Measurements from ENCODE around the gene PGM2.
A peak's percentile ranks its signal among the peaks of the same experiment; 100 is the strongest.
"Not testable (repeated sequence)": the region's sequence is repeated elsewhere in the genome, so short reads cannot be mapped to it uniquely, and the experiment has no call there.

The PGM2 gene

GRCh38 chr4:37820458-37820857, 6.0 kb upstream of the PGM2 start:
- not testable (repeated sequence) for DNase-seq

- DNase-seq, result peak; percentile 55
Measured at GRCh38 chr4:37821953-37822605, 4.4 kb upstream of the PGM2 start.

- not testable (repeated sequence) for DNase-seq
Measured at GRCh38 chr4:37825501-37825900, 985 bp upstream of the PGM2 start.

GRCh38 chr4:37825968-37826294, 555 bp upstream of the PGM2 start:
- DNase-seq, result peak; percentile 48

- no peak for DNase-seq
Measured at GRCh38 chr4:37827030-37827685, 672 bp downstream of the PGM2 start.

- DNase-seq, result no peak
Measured at GRCh38 chr4:37827802-37828321, 1.4 kb downstream of the PGM2 start.

GRCh38 chr4:37828843-37829242, 2.4 kb downstream of the PGM2 start:
- no peak for DNase-seq

- peak; percentile 73 for DNase-seq
Measured at GRCh38 chr4:37830640-37831039, 4.2 kb downstream of the PGM2 start.

GRCh38 chr4:37835031-37835430, 8.5 kb downstream of the PGM2 start:
- DNase-seq, result no peak

GRCh38 chr4:37835806-37836205, 9.3 kb downstream of the PGM2 start:
- DNase-seq, result no peak

GRCh38 chr4:37836274-37836673, 9.8 kb downstream of the PGM2 start:
- DNase-seq, result no peak

- DNase-seq, result no peak
Measured at GRCh38 chr4:37836838-37837440, 10.5 kb downstream of the PGM2 start.

GRCh38 chr4:37837446-37837845, 11.0 kb downstream of the PGM2 start:
- DNase-seq, result no peak

GRCh38 chr4:37839426-37839825, 12.9 kb downstream of the PGM2 start:
- DNase-seq, result no peak

GRCh38 chr4:37844204-37844603, 17.7 kb downstream of the PGM2 start:
- no peak for DNase-seq

- DNase-seq, result no peak
Measured at GRCh38 chr4:37845201-37845600, 18.7 kb downstream of the PGM2 start.

- DNase-seq, result no peak
Measured at GRCh38 chr4:37847311-37847884, 20.9 kb downstream of the PGM2 start.

GRCh38 chr4:37852376-37852775, 25.9 kb downstream of the PGM2 start:
- no peak for DNase-seq

GRCh38 chr4:37858112-37858511, 31.6 kb downstream of the PGM2 start:
- DNase-seq, result no peak

GRCh38 chr4:37858872-37859271, 32.4 kb downstream of the PGM2 start:
- DNase-seq, result no peak

- no peak for DNase-seq
Measured at GRCh38 chr4:37860266-37860665, 33.8 kb downstream of the PGM2 start.

- no peak for DNase-seq
Measured at GRCh38 chr4:37862961-37863360, 36.5 kb downstream of the PGM2 start.

GRCh38 chr4:37864786-37865185, 38.3 kb downstream of the PGM2 start:
- DNase-seq, result no peak

- DNase-seq, result no peak
Measured at GRCh38 chr4:37865450-37865849, 39.0 kb downstream of the PGM2 start.
